ENCODE data around the gene DCC.

DNA sequence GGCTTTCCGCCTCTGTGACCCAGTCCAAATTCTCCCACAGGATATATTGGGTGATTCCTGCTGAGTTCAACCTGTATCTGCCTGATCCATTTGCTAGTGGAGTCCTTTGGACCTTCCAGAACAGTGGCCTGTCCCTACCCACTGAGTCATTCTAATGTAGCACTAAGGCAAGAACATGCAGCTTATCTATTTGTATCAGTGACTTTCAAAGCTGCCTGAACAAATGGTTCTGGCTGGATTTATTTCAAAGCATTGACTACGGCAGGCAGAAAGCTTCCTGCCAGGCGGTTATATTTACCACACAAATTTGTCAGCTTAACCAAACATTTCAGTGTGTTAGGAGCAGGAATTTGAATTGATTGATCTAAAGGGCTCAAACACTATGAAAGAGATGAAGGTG is 613.4 kb downstream of the DCC start:
- TF ChIP-seq, protein P1, sequence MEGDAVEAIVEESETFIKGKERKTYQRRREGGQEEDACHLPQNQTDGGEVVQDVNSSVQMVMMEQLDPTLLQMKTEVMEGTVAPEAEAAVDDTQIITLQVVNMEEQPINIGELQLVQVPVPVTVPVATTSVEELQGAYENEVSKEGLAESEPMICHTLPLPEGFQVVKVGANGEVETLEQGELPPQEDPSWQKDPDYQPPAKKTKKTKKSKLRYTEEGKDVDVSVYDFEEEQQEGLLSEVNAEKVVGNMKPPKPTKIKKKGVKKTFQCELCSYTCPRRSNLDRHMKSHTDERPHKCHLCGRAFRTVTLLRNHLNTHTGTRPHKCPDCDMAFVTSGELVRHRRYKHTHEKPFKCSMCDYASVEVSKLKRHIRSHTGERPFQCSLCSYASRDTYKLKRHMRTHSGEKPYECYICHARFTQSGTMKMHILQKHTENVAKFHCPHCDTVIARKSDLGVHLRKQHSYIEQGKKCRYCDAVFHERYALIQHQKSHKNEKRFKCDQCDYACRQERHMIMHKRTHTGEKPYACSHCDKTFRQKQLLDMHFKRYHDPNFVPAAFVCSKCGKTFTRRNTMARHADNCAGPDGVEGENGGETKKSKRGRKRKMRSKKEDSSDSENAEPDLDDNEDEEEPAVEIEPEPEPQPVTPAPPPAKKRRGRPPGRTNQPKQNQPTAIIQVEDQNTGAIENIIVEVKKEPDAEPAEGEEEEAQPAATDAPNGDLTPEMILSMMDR (IDR thresholded peaks at IDR 0.05): no peak
- TF ChIP-seq POLR2A (IDR thresholded peaks at IDR 0.05): no peak

Measured in body of pancreas (tissue), 4 donors.